ENCODE results near the gene FBXL4.

DNA sequence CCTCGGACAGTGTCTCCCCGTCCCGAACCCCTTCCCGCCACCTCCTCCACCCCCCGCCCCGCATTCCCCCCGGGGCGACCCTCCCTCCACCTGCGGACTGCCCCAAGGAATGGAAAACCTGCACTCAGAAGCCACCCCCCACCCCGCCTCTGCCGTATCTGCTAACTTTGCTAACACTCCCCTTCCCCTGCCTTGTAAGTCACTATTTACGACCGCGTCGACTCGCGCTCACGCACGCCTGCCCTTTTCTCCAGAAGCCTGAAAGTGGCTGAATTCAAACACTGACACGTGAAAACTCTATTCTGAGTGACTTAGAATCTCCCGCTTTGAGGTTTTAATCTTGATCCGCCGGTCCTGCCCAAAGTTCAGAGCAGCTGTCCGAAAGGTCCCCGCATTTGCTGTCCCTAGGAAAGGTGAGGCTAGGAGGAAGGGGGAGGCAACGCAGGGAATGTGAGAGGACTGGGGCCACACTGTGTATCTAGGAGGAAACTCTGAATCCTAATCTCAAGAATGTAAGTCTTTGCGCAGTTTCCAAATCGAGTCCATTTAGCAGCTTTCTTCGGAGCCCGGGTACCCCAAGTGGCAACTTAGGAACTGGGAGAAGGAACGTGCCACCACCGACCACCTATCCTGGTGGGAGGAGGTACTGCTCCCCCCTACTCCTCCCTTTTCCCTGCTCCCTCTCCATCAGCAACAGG is 122.7 kb downstream of the FBXL4 start:
- TF ChIP-seq, protein P1, sequence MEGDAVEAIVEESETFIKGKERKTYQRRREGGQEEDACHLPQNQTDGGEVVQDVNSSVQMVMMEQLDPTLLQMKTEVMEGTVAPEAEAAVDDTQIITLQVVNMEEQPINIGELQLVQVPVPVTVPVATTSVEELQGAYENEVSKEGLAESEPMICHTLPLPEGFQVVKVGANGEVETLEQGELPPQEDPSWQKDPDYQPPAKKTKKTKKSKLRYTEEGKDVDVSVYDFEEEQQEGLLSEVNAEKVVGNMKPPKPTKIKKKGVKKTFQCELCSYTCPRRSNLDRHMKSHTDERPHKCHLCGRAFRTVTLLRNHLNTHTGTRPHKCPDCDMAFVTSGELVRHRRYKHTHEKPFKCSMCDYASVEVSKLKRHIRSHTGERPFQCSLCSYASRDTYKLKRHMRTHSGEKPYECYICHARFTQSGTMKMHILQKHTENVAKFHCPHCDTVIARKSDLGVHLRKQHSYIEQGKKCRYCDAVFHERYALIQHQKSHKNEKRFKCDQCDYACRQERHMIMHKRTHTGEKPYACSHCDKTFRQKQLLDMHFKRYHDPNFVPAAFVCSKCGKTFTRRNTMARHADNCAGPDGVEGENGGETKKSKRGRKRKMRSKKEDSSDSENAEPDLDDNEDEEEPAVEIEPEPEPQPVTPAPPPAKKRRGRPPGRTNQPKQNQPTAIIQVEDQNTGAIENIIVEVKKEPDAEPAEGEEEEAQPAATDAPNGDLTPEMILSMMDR (IDR thresholded peaks at IDR 0.05): no peak
- no peak for TF ChIP-seq POLR2A (IDR thresholded peaks at IDR 0.05)
